ENCODE measurements around the gene NACC2. TPM values are rescaled to one million over a fixed set of nuclear protein-coding genes. Genes with fewer than 3 reads are reported as not detected.

NACC2 gene
- total and polyA plus RNA-seq, 4 donors, result 4.8 to 17.8 (median 8.8) TPM

DNA sequence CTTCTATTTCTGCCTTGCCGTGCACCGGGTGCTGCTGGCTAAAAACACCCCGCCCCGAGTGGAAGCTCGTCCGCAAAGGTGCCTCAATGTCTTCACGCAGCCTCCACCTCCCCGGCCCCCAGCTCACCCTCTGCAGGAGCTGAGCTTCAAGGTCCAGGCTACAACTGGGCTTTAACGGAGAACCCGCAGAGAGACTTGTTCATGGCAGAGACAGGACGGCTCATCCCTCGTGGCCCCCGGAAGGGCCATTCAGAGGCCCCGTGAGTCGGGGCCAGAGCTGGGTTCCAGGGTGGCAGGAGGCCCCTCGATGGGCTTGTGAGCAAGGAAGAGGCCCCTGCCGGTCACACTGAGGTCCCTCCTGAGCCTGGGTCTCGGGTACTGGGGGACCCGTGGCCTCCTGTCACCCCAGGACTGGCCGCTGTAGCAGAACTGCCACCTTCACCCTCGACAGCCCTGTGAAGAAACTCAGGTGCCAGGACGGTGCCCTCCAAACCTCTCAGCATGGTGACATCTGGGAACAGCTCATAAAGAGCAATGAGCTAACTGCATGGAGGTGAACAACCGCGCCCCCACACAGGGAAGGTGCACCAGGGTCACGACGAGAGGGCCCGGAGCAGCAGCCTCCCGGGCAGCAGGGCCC lies 75.9 kb downstream of the NACC2 start (continued):
- TF ChIP-seq TAF1 (conservative IDR thresholded peaks at IDR 0.05) (no peak), HNF4G (IDR thresholded peaks at IDR 0.05) (no peak), HNF4A (conservative IDR thresholded peaks at IDR 0.05) (no peak), NR2F2 (IDR thresholded peaks at IDR 0.05) (no peak), SP1 (IDR thresholded peaks at IDR 0.05) (no peak), FOXA1 (IDR thresholded peaks at IDR 0.05) (no peak), YY1 (IDR thresholded peaks at IDR 0.05) (no peak)
- TF ChIP-seq, protein P1, sequence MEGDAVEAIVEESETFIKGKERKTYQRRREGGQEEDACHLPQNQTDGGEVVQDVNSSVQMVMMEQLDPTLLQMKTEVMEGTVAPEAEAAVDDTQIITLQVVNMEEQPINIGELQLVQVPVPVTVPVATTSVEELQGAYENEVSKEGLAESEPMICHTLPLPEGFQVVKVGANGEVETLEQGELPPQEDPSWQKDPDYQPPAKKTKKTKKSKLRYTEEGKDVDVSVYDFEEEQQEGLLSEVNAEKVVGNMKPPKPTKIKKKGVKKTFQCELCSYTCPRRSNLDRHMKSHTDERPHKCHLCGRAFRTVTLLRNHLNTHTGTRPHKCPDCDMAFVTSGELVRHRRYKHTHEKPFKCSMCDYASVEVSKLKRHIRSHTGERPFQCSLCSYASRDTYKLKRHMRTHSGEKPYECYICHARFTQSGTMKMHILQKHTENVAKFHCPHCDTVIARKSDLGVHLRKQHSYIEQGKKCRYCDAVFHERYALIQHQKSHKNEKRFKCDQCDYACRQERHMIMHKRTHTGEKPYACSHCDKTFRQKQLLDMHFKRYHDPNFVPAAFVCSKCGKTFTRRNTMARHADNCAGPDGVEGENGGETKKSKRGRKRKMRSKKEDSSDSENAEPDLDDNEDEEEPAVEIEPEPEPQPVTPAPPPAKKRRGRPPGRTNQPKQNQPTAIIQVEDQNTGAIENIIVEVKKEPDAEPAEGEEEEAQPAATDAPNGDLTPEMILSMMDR (IDR thresholded peaks at IDR 0.05; ENCODE audit: low read depth, low read length, missing input control), result no peak
- TF ChIP-seq, protein P2, sequence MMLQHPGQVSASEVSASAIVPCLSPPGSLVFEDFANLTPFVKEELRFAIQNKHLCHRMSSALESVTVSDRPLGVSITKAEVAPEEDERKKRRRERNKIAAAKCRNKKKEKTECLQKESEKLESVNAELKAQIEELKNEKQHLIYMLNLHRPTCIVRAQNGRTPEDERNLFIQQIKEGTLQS (IDR thresholded peaks at IDR 0.05), result no peak

DNA sequence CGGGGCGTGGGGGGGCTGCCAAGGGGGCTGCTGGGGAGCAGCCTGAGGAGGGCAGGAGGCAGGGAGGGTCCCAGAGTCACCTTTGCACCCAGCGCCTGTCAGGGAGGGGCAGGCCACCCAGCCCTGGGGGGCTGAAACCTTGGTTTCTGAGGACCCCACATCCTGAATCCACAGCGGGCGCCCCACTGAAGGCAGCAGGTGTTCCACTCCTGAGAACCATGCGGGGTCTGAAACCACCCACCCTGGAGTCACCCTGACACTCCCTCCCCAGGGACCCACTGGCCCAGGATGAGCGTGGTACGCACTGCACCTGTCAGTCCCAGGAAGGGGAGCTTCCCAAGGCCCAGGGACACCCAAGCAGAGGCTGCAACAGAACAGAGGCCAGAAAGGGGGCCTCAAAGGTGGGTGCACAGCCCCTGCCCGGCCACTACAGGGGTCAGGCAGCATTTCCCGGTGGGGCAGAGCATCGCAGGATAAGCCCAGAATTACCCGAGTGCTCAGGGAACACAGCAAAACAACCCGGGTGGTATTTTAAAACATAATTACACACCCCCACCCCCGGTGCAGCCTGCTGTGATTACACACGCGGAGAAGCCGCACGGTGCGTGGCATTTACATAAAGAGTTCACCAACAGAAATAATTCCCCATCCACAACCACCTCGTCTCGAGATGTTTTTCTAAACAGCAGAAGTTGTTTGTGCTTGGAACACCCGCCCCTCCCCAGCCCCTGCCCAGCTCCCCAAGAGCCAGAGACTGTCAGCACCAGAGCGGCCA lies 76.6 kb downstream of the NACC2 start:
- no peaks in the 10 kb centered on the region for H3K27me3 ChIP-seq (ENCODE audit: control insufficient read depth in 4 of 4, insufficient read depth in 4 of 4, low read length in 3 of 4)
- H3K9ac ChIP-seq (ENCODE audit: low read depth in 1 of 2, low read length in 2 of 2), result no peak overlapping the region
- no peak for DNase-seq (ENCODE audit: low spot score)
- H3K4me3 ChIP-seq (ENCODE audit: low read depth in 1 of 3, low read length in 3 of 3), result no peak overlapping the region
- peaks cover 0 to 15% (median 7%) of the 10 kb centered on the region in 4 donors for H3K4me1 ChIP-seq (ENCODE audit: control insufficient read depth in 4 of 4, insufficient read depth in 4 of 4, low read length in 3 of 4)
- TF ChIP-seq TAF1 (conservative IDR thresholded peaks at IDR 0.05) (no peak), YY1 (IDR thresholded peaks at IDR 0.05) (no peak), SP1 (IDR thresholded peaks at IDR 0.05) (no peak), FOXA2 (IDR thresholded peaks at IDR 0.05) (no peak), FOXA1 (IDR thresholded peaks at IDR 0.05) (no peak)
- TF ChIP-seq, protein P2 (IDR thresholded peaks at IDR 0.05), result no peak
- TF ChIP-seq, protein P3, sequence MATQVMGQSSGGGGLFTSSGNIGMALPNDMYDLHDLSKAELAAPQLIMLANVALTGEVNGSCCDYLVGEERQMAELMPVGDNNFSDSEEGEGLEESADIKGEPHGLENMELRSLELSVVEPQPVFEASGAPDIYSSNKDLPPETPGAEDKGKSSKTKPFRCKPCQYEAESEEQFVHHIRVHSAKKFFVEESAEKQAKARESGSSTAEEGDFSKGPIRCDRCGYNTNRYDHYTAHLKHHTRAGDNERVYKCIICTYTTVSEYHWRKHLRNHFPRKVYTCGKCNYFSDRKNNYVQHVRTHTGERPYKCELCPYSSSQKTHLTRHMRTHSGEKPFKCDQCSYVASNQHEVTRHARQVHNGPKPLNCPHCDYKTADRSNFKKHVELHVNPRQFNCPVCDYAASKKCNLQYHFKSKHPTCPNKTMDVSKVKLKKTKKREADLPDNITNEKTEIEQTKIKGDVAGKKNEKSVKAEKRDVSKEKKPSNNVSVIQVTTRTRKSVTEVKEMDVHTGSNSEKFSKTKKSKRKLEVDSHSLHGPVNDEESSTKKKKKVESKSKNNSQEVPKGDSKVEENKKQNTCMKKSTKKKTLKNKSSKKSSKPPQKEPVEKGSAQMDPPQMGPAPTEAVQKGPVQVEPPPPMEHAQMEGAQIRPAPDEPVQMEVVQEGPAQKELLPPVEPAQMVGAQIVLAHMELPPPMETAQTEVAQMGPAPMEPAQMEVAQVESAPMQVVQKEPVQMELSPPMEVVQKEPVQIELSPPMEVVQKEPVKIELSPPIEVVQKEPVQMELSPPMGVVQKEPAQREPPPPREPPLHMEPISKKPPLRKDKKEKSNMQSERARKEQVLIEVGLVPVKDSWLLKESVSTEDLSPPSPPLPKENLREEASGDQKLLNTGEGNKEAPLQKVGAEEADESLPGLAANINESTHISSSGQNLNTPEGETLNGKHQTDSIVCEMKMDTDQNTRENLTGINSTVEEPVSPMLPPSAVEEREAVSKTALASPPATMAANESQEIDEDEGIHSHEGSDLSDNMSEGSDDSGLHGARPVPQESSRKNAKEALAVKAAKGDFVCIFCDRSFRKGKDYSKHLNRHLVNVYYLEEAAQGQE (IDR thresholded peaks at IDR 0.05), result no peak
- TF ChIP-seq, protein P4, sequence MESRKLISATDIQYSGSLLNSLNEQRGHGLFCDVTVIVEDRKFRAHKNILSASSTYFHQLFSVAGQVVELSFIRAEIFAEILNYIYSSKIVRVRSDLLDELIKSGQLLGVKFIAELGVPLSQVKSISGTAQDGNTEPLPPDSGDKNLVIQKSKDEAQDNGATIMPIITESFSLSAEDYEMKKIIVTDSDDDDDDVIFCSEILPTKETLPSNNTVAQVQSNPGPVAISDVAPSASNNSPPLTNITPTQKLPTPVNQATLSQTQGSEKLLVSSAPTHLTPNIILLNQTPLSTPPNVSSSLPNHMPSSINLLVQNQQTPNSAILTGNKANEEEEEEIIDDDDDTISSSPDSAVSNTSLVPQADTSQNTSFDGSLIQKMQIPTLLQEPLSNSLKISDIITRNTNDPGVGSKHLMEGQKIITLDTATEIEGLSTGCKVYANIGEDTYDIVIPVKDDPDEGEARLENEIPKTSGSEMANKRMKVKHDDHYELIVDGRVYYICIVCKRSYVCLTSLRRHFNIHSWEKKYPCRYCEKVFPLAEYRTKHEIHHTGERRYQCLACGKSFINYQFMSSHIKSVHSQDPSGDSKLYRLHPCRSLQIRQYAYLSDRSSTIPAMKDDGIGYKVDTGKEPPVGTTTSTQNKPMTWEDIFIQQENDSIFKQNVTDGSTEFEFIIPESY (IDR thresholded peaks at IDR 0.05), result no peak
- no peak overlapping the region for H3K27ac ChIP-seq (ENCODE audit: low read depth in 1 of 2, low read length in 2 of 2)
- H3K36me3 ChIP-seq (ENCODE audit: control insufficient read depth in 4 of 4, insufficient read depth in 3 of 4, low read depth in 1 of 4, low read length in 3 of 4), result peaks cover 0 to 6% (median 0%) of the 10 kb centered on the region in 4 donors
- 92% methylated on average over 23 of the region's 23 CpGs for WGBS
- no peaks in the 10 kb centered on the region for H3K9me3 ChIP-seq (ENCODE audit: control insufficient read depth in 4 of 4, low read length in 3 of 4)

Measured in liver (tissue), 9 donors.